Panc1 (cell line): ENCODE results near the gene GEN1. TPM values are rescaled to one million over a fixed set of nuclear protein-coding genes. Genes with fewer than 3 reads are reported as not detected.
A peak's percentile ranks its signal among the peaks of the same experiment; 100 is the strongest.

Experiments
- ATAC-seq: fragments of 200-7000 bp; cut with Tn5 transposase; 2 replicates; pipeline ENCODE4 v1.9.1; 2020; ENCODE audit warnings: mild to moderate bottlenecking, moderate library complexity
- BruUV-seq: library from RNA; stranded (reverse); fragments of 400-500 nt; replicated peaks from 2 replicates; lab custom pipeline; 2021; lab: Mats Ljungman, UMichigan
- CTCF ChIA-PET: fragments of 300-600 bp; sonication (Branson Sonifier 250); formaldehyde crosslinking; loops from one replicate; lab custom pipeline; 2022; ENCODE audit warnings: antibody characterized with exemption; lab: Charles Lee
- POLR2A ChIA-PET: fragments of 300-600 bp; sonication (Branson Sonifier 250); formaldehyde crosslinking; loops from one replicate; lab custom pipeline; 2022; ENCODE audit warnings: antibody characterized with exemption; lab: Charles Lee
- DNase-seq: peaks from one replicate; pipeline ENCODE4 v3.0.0-alpha.2; 2010; ENCODE audit warnings: low read depth, low spot score
- H3K27ac ChIP-seq: 2 replicates; pipeline ENCODE4 v1.5.1; 2011; ENCODE audit warnings: mild to moderate bottlenecking, low read length, inconsistent platforms
- H3K27me3 ChIP-seq: fragments of 200-500 bp; sonication (Bioruptor generic); 2 replicates; pipeline ENCODE4 v1.6.0; 2014; ENCODE audit warnings: low read length, inconsistent platforms; ENCODE audit not compliant: control insufficient read depth, insufficient read depth
- H3K36me3 ChIP-seq: fragments of 200-500 bp; sonication (Bioruptor generic); 2 replicates; pipeline ENCODE4 v1.5.1; 2014; ENCODE audit warnings: inconsistent platforms, mild to moderate bottlenecking, low read length, moderate library complexity; ENCODE audit not compliant: control insufficient read depth, insufficient read depth
- H3K4me1 ChIP-seq: 2 replicates; pipeline ENCODE4 v1.5.1; 2011; ENCODE audit warnings: inconsistent platforms, mild to moderate bottlenecking, low read length, moderate library complexity; ENCODE audit not compliant: control insufficient read depth, insufficient read depth
- H3K4me3 ChIP-seq, 2 experiments: 2 replicates each; pipeline ENCODE4 v1.5.1; 2011 to 2012; ENCODE audit warnings: low read depth in 2 of 2, low read length in 2 of 2, mild to moderate bottlenecking in 2 of 2, inconsistent platforms in 1 of 2, moderate library complexity in 1 of 2
- H3K9me3 ChIP-seq: fragments of 200-500 bp; sonication (Bioruptor generic); 2 replicates; pipeline ENCODE4 v1.5.1; 2014; ENCODE audit warnings: low read depth, mild to moderate bottlenecking, inconsistent platforms, low read length, moderate library complexity; ENCODE audit not compliant: control insufficient read depth, insufficient read depth
- POLR2AphosphoS5 ChIP-seq: IDR thresholded peaks from 2 replicates; pipeline ENCODE4 v1.6.1; 2012; ENCODE audit warnings: mild to moderate bottlenecking, low read depth, low read length, moderate library complexity
- SIN3A ChIP-seq: IDR thresholded peaks from 2 replicates; pipeline ENCODE4 v1.6.1; 2012; ENCODE audit warnings: low read depth, mild to moderate bottlenecking, low read length, moderate library complexity, borderline replicate concordance; ENCODE audit not compliant: insufficient read depth
- TCF7L2 ChIP-seq: IDR thresholded peaks from 2 replicates; pipeline ENCODE4 v1.6.1; 2011; ENCODE audit warnings: mild to moderate bottlenecking, low read depth, low read length, inconsistent platforms
- in situ Hi-C: cut with HindIII; loops from 2 replicates; pipeline ENCODE4 v1.10.0; 2016; ENCODE audit warnings: low sequenced_read_pairs, low pct_unique_long_range_greater_than_20kb
- intact Hi-C: fragments of 100-400 bp; cut with micrococcal nuclease; formaldehyde crosslinking; loops from one replicate; pipeline ENCODE4 v1.10.0; 2022; ENCODE audit not compliant: unreplicated experiment
- total RNA-seq: library from RNA; stranded (reverse); gene quantifications from one replicate; pipeline ENCODE4 v1.2.1, GENCODE V29; 2021; ENCODE audit not compliant: unreplicated experiment
- TF ChIP-seq, protein P1 (sequence below): fragments of 450-650 bp; IDR thresholded peaks from 2 replicates; pipeline ENCODE4 v1.5.1; 2017; ENCODE audit warnings: mild to moderate bottlenecking
- TF ChIP-seq, protein P2 (sequence below), 2 experiments: IDR thresholded peaks; 2 replicates each; pipeline ENCODE4 v1.6.1; 2011 to 2012; ENCODE audit warnings: low read depth in 2 of 2, control low read depth in 1 of 2, low read length in 1 of 2, mild to moderate bottlenecking in 1 of 2, moderate library complexity in 1 of 2; ENCODE audit not compliant: insufficient read depth in 1 of 2

Gene GEN1
- total RNA-seq, 1 experiment from 2014 or later, result 24.0 TPM

DNA sequence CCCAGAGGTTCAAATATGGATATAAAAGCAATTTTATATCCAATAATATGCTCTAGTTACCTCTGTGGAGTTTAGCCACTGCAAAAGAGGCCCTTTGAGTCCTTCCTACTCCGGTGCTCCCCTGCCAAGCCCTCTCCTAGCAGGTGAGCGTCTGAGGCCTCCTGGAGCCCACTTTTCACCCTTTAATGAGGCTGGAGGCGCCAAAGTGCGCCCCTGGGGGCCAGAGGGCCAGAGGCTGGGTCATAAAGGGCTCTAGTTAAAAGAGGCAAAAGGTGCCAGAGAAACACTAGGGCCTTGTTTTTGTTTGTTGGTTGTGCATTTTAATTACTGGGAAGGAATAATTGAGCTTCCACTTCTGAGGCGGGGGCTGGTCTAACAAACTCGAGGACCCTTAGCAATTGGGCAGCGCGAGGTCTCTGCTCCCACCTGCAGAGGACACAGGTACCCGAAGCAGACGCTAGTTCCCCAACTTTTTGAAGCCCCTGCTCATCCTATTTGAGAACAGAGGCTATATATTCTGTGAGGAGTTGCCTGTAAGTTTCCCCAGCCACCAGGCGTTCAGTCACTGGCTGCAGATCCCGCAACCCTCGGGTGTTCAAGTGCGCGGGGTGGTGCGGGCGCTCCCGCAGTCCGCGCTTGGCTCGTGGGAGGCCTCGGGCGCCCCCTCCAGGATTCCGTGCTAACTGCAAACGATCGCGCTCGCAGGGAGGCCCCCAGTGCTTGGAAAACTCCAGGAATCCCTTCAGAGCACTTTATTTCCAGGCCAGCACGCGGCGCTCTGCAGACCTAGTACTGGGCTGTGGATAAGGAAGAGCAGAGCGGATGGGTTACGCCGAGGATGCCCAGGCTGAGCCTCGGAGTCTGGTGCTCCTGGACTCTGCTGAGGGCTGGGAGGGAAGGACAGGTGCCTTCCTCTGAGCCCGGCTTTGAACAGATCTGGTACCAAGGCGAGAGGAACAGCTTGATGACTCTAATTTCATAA is 76.4 kb downstream of the GEN1 start:
- no peaks in the 10 kb centered on the region for H3K9me3 ChIP-seq
- no TSS peak for BruUV-seq
- no peak overlapping the region for H3K27ac ChIP-seq
- DNase-seq (peak; percentile 18), ATAC-seq (peak; percentile 82)
- intact Hi-C loops, result no loop called here
- H3K36me3 ChIP-seq, result no peaks in the 10 kb centered on the region
- ChIA-PET CTCF (no interaction called here), POLR2A (no interaction called here)
- in situ Hi-C loops, result no loop called here
- no peak overlapping the region; a peak in 1 of 4 replicates for H3K4me3 ChIP-seq
- no peaks in the 10 kb centered on the region for H3K4me1 ChIP-seq
- TF ChIP-seq, protein P1, sequence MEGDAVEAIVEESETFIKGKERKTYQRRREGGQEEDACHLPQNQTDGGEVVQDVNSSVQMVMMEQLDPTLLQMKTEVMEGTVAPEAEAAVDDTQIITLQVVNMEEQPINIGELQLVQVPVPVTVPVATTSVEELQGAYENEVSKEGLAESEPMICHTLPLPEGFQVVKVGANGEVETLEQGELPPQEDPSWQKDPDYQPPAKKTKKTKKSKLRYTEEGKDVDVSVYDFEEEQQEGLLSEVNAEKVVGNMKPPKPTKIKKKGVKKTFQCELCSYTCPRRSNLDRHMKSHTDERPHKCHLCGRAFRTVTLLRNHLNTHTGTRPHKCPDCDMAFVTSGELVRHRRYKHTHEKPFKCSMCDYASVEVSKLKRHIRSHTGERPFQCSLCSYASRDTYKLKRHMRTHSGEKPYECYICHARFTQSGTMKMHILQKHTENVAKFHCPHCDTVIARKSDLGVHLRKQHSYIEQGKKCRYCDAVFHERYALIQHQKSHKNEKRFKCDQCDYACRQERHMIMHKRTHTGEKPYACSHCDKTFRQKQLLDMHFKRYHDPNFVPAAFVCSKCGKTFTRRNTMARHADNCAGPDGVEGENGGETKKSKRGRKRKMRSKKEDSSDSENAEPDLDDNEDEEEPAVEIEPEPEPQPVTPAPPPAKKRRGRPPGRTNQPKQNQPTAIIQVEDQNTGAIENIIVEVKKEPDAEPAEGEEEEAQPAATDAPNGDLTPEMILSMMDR, result peak; percentile 93
- TF ChIP-seq TCF7L2, result no peak
- peaks cover 15% of the 10 kb centered on the region for H3K27me3 ChIP-seq

- TF ChIP-seq TCF7L2, result no peak
- no peak for TF ChIP-seq POLR2AphosphoS5
- no peak for TF ChIP-seq SIN3A
- TF ChIP-seq, protein P2, sequence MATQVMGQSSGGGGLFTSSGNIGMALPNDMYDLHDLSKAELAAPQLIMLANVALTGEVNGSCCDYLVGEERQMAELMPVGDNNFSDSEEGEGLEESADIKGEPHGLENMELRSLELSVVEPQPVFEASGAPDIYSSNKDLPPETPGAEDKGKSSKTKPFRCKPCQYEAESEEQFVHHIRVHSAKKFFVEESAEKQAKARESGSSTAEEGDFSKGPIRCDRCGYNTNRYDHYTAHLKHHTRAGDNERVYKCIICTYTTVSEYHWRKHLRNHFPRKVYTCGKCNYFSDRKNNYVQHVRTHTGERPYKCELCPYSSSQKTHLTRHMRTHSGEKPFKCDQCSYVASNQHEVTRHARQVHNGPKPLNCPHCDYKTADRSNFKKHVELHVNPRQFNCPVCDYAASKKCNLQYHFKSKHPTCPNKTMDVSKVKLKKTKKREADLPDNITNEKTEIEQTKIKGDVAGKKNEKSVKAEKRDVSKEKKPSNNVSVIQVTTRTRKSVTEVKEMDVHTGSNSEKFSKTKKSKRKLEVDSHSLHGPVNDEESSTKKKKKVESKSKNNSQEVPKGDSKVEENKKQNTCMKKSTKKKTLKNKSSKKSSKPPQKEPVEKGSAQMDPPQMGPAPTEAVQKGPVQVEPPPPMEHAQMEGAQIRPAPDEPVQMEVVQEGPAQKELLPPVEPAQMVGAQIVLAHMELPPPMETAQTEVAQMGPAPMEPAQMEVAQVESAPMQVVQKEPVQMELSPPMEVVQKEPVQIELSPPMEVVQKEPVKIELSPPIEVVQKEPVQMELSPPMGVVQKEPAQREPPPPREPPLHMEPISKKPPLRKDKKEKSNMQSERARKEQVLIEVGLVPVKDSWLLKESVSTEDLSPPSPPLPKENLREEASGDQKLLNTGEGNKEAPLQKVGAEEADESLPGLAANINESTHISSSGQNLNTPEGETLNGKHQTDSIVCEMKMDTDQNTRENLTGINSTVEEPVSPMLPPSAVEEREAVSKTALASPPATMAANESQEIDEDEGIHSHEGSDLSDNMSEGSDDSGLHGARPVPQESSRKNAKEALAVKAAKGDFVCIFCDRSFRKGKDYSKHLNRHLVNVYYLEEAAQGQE (IDR thresholded peaks at IDR 0.05; ENCODE audit: insufficient read depth in 1 of 2, low read depth in 2 of 2, low read length in 1 of 2), result no peak
- TF ChIP-seq, protein P1, result no peak
- Histone ChIP-seq H3K36me3 (no peaks in the 10 kb centered on the region), H3K4me1 (no peaks in the 10 kb centered on the region), H3K27me3 (peaks cover 15% of the 10 kb centered on the region), H3K4me3 (no peak overlapping the region), H3K27ac (no peak overlapping the region), H3K9me3 (no peaks in the 10 kb centered on the region)
- DNase-seq, result no peak
- POLR2A ChIA-PET, result no interaction called here
- intact Hi-C loops, result no loop called here
- in situ Hi-C loops, result no loop called here
- no TSS peak for BruUV-seq
- CTCF ChIA-PET, result no interaction called here
- no peak for ATAC-seq
Measured at GRCh38 chr2:17835516-17835915, 81.6 kb downstream of the GEN1 start.

Other genes with a start within 250 kb of the GEN1 start
- gene RAD51AP2, start 235.7 kb upstream of the GEN1 start, total RNA-seq, result not detected
- gene VSNL1, start 213.4 kb upstream of the GEN1 start, total RNA-seq, result not detected
- gene SMC6, start 328 bp upstream of the GEN1 start, total RNA-seq, result 43.8 TPM
- gene MSGN1, start 62.3 kb downstream of the GEN1 start, total RNA-seq, result not detected
- gene KCNS3, start 124.5 kb downstream of the GEN1 start, total RNA-seq, result 1.7 TPM